Measurements from ENCODE around the gene ADAMTS4.

ADAMTS4 gene

DNA sequence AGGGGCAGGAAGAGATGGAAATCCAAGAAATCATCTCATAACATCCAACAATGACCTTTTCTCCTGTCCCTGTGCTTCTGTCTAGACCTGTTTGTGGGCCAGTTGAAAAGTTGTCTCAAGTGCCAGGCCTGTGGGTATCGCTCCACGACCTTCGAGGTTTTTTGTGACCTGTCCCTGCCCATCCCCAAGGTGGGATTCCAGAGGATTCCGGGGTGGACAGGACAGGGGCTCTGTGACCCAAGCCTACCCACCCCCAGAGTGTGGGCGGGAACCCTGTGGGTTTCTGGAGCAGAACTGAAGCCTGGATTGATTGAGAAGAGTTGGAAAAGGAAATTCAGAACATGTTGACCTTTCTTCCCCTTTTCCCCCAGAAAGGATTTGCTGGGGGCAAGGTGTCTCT, 35.1 kb downstream of the ADAMTS4 start:
- H3K4me1 Mint-ChIP-seq, result peaks cover 75% of the 10 kb centered on the region
- no peak overlapping the region for H3K4me3 Mint-ChIP-seq
- H3K36me3 Mint-ChIP-seq (ENCODE audit: low read depth), result peaks cover 35% of the 10 kb centered on the region
- peak overlapping the region; percentile 93 for H3K27ac Mint-ChIP-seq
- no peaks in the 10 kb centered on the region for H3K9me3 Mint-ChIP-seq
- peaks cover 2% of the 10 kb centered on the region for H3K27me3 Mint-ChIP-seq (ENCODE audit: low read depth, poor library complexity)
- TF ChIP-seq, protein P1, sequence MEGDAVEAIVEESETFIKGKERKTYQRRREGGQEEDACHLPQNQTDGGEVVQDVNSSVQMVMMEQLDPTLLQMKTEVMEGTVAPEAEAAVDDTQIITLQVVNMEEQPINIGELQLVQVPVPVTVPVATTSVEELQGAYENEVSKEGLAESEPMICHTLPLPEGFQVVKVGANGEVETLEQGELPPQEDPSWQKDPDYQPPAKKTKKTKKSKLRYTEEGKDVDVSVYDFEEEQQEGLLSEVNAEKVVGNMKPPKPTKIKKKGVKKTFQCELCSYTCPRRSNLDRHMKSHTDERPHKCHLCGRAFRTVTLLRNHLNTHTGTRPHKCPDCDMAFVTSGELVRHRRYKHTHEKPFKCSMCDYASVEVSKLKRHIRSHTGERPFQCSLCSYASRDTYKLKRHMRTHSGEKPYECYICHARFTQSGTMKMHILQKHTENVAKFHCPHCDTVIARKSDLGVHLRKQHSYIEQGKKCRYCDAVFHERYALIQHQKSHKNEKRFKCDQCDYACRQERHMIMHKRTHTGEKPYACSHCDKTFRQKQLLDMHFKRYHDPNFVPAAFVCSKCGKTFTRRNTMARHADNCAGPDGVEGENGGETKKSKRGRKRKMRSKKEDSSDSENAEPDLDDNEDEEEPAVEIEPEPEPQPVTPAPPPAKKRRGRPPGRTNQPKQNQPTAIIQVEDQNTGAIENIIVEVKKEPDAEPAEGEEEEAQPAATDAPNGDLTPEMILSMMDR (IDR thresholded peaks at IDR 0.05), result no peak
- no peak for DNase-seq

DNA sequence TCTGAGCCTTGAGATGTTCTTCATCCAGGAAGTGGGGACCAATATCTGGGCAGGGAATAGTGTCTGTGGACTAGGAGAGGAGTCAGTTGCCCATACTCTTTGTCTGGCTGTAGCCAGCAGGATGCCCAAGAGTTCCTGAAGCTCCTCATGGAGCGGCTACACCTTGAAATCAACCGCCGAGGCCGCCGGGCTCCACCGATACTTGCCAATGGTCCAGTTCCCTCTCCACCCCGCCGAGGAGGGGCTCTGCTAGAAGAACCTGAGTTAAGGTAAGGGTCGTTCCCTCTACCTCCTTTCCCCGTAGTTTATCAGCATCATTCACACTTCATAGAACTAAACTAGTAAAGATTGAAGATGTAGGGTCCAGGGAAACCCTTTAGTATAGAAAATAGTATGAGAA, 36.0 kb downstream of the ADAMTS4 start:
- no peak for DNase-seq
- Mint-ChIP-seq H3K9me3 (no peaks in the 10 kb centered on the region), H3K36me3 (ENCODE audit: low read depth) (peaks cover 42% of the 10 kb centered on the region), H3K4me3 (no peak overlapping the region), H3K27me3 (ENCODE audit: low read depth, poor library complexity) (peaks cover 2% of the 10 kb centered on the region), H3K27ac (no peak overlapping the region), H3K4me1 (peaks cover 78% of the 10 kb centered on the region)
- TF ChIP-seq, protein P1 (IDR thresholded peaks at IDR 0.05), result no peak

DNA sequence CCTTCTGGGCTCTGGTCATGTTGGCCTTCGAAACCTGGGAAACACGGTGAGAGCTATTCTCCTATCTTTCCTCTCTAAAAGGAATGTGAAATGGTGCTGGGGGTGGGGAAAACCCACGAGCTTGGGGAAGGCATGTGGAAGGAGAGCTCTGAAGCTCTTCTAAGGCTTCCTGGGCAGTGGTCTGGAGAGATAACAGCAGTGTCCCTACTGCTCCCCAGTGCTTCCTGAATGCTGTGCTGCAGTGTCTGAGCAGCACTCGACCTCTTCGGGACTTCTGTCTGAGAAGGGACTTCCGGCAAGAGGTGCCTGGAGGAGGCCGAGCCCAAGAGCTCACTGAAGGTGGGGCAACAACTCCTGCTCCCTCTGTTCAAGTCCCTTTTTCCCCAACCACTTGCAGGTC, 36.8 kb downstream of the ADAMTS4 start:
- TF ChIP-seq, protein P1 (IDR thresholded peaks at IDR 0.05), result no peak
- Mint-ChIP-seq H3K4me3 (peak overlapping the region; percentile 2), H3K27me3 (ENCODE audit: low read depth, poor library complexity) (peaks cover 2% of the 10 kb centered on the region), H3K36me3 (ENCODE audit: low read depth) (peaks cover 50% of the 10 kb centered on the region), H3K4me1 (peaks cover 76% of the 10 kb centered on the region), H3K27ac (no peak overlapping the region), H3K9me3 (no peaks in the 10 kb centered on the region)
- DNase-seq, result no peak

DNA sequence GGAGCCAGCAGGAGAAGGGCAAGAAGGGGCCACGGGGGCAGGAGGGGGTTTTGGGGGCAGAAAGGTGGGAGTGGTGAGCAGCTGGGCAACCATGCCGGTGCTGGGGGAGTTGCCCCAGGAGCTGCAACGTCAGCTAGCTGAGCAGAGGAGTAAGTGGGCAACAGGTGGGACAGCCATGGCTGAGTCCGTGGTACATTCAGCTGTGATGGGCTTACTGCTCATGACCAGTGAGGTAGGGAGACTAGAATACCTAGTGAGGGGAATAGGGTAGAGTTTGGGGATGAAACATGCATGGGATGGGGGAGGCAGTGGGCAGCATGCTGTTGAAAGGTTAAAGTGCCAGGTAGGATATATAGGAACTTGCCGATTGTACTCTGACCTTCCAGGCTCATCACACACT, 37.2 kb downstream of the ADAMTS4 start:
- Mint-ChIP-seq H3K4me1 (peaks cover 72% of the 10 kb centered on the region), H3K4me3 (no peak overlapping the region), H3K9me3 (no peaks in the 10 kb centered on the region), H3K27ac (no peak overlapping the region), H3K27me3 (ENCODE audit: low read depth, poor library complexity) (peaks cover 2% of the 10 kb centered on the region), H3K36me3 (ENCODE audit: low read depth) (peaks cover 53% of the 10 kb centered on the region)
- DNase-seq, result no peak
- TF ChIP-seq, protein P1 (IDR thresholded peaks at IDR 0.05), result no peak

DNA sequence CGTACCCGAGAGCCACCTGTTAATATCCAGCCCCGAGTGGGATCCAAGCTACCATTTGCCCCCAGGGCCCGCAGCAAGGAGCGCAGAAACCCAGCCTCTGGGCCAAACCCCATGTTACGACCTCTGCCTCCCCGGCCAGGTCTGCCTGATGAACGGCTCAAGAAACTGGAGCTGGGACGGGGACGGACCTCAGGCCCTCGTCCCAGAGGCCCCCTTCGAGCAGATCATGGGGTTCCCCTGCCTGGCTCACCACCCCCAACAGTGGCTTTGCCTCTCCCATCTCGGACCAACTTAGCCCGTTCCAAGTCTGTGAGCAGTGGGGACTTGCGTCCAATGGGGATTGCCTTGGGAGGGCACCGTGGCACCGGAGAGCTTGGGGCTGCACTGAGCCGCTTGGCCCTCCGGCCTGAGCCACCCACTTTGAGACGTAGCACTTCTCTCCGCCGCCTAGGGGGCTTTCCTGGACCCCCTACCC, 38.1 kb downstream of the ADAMTS4 start:
- no peak for DNase-seq
- H3K4me3 Mint-ChIP-seq, result peak overlapping the region; percentile 89
- H3K9me3 Mint-ChIP-seq, result no peaks in the 10 kb centered on the region
- peaks cover 69% of the 10 kb centered on the region for H3K4me1 Mint-ChIP-seq
- peaks cover 2% of the 10 kb centered on the region for H3K27me3 Mint-ChIP-seq (ENCODE audit: low read depth, poor library complexity)
- peaks cover 55% of the 10 kb centered on the region for H3K36me3 Mint-ChIP-seq (ENCODE audit: low read depth)
- H3K27ac Mint-ChIP-seq, result peak overlapping the region; percentile 73
- TF ChIP-seq, protein P1 (IDR thresholded peaks at IDR 0.05), result no peak

DNA sequence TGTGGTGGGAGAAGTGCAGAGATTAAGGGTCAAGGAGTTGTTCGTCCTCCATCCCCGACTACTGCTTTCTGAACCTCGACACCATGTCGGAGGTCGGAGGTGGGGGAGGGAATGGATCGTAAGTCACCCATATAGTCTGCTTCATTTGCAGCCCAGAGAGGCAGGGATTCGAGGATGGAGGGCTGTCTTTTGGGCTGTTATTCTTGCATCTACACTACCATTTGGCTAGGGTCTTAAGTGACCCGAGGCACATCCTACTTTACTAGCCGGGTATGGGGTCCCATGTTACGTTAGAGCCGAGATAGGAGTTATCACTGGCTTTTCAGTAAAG, 39.0 kb downstream of the ADAMTS4 start:
- H3K4me3 Mint-ChIP-seq, result peak overlapping the region; percentile 89
- H3K4me1 Mint-ChIP-seq, result peaks cover 69% of the 10 kb centered on the region
- no peak for DNase-seq
- H3K36me3 Mint-ChIP-seq (ENCODE audit: low read depth), result peaks cover 60% of the 10 kb centered on the region
- H3K27ac Mint-ChIP-seq, result no peak overlapping the region
- peaks cover 2% of the 10 kb centered on the region for H3K27me3 Mint-ChIP-seq (ENCODE audit: low read depth, poor library complexity)
- TF ChIP-seq, protein P1 (IDR thresholded peaks at IDR 0.05), result no peak
- H3K9me3 Mint-ChIP-seq, result no peaks in the 10 kb centered on the region
